Activated T-cell treated with anti-CD3 and anti-CD28 coated beads, Interleukin-2, amount 50 U/mL, for 4 hours (primary cell): ENCODE data around the gene HS2ST1. TPM values are rescaled to one million over a fixed set of nuclear protein-coding genes. Genes with fewer than 3 reads are reported as not detected.
"Not testable (repeated sequence)": the region's sequence is repeated elsewhere in the genome, so short reads cannot be mapped to it uniquely, and the experiment has no call there.

Experiments used
- ATAC-seq, 2 donors: fragments of 200-7000 bp; cut with Tn5 transposase; one replicate each; pipeline ENCODE4 v1.10.0; 2021
- DNase-seq: peaks from one replicate; pipeline ENCODE4 v3.0.0-alpha.2; 2020
- H3K27me3 Mint-ChIP-seq: one replicate; pipeline ENCODE4 v1.8.0; 2021; ENCODE audit warnings: low read depth, mixed read lengths
- H3K36me3 Mint-ChIP-seq: one replicate; pipeline ENCODE4 v1.8.0; 2022; ENCODE audit warnings: mixed read lengths; ENCODE audit not compliant: insufficient read depth
- H3K4me1 Mint-ChIP-seq: one replicate; pipeline ENCODE4 v1.8.0; 2021; ENCODE audit warnings: low read depth, mixed read lengths
- H3K4me3 Mint-ChIP-seq: one replicate; pipeline ENCODE4 v1.8.0; 2021; ENCODE audit warnings: mild to moderate bottlenecking, moderate library complexity, mixed read lengths
- H3K9me3 Mint-ChIP-seq: one replicate; pipeline ENCODE4 v1.8.0; 2021; ENCODE audit warnings: mixed read lengths
- total RNA-seq, 3 donors: library from RNA; stranded (reverse); gene quantifications; one replicate each; pipeline ENCODE4 v1.2.1, GENCODE V29; 2021

HS2ST1 gene
- total RNA-seq, 3 donors from 2014 or later: 15.0 to 18.0 (median 16.3) TPM

- no peak for ATAC-seq
- Mint-ChIP-seq H3K27me3 (no peaks in the 10 kb centered on the region), H3K36me3 (no peaks in the 10 kb centered on the region), H3K4me1 (peaks cover 4% of the 10 kb centered on the region), H3K9me3 (no peaks in the 10 kb centered on the region), H3K4me3 (no peak overlapping the region)
- DNase-seq: no peak
Measured at GRCh38 chr1:86970938-86971337, 56.5 kb downstream of the HS2ST1 start.

DNA sequence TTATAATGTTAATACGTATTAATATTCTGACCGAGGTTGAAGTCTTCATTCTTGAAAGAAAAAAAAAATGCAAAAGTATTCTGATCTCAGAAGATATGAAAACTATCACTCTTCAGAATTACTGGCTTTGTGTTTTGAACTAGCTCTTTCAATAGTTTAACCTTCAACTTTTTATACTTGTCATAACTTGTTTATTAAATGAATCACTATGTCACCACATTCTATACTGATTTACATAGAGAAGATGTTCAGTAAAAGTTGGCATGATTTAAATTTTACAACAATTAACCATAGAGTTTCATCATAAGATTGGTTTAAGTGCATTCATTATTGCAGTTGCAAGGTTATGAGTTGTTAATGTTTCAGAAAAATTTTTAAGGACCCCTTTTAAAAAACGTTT lies 57.3 kb downstream of the HS2ST1 start:
- H3K4me3 Mint-ChIP-seq: no peak overlapping the region
- no peak for DNase-seq
- no peaks in the 10 kb centered on the region for H3K36me3 Mint-ChIP-seq
- ATAC-seq: no peak
- no peaks in the 10 kb centered on the region for H3K27me3 Mint-ChIP-seq
- no peaks in the 10 kb centered on the region for H3K9me3 Mint-ChIP-seq
- H3K4me1 Mint-ChIP-seq: peaks cover 7% of the 10 kb centered on the region

DNA sequence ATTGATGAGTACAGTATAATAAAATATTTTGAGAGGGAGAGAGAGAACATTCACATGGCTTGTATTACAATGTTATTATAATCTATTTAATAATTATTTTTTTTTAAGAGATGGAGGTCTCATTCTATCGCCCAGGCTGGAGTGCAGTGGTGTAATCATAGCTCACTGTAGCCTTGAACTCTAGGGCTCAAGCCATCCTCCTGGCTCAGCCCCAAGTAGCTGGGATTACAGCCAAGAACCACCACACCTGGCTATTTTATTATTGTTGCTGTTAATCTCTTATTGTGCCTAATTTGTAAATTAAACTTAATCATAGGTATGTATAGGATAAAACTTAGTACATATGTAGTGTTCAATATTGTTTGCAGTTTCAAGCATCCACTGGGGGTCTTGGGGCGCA lies 57.8 kb downstream of the HS2ST1 start:
- H3K4me1 Mint-ChIP-seq: peaks cover 7% of the 10 kb centered on the region
- no peak overlapping the region for H3K4me3 Mint-ChIP-seq
- no peaks in the 10 kb centered on the region for H3K27me3 Mint-ChIP-seq
- no peak for ATAC-seq
- DNase-seq: no peak
- H3K9me3 Mint-ChIP-seq: no peaks in the 10 kb centered on the region
- H3K36me3 Mint-ChIP-seq: no peaks in the 10 kb centered on the region

DNA sequence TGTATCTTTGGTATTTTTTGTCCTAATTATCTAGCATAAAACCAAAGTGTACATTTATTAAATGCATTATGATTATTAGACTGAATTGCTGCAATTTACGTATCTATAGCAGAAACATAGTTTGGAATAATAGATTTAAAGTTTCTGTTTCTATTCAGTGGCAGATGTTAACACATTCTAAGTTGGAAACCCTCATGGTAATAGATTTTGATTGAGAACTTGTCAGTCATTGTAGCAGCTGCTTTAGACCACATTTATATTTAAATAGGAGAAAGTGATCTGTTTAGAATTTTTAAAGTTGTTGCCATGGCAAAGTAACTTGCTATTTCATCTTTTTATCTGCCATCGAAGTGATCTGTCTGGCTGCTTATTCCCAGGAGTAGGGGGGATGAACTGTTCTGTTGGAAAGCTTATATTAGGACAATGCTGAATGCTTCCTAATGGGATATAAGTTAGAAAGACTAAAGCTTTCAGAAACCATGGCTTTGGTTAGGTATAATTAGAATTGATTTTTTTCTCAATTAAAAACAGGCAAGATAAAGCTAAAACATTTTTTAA lies 61.6 kb downstream of the HS2ST1 start:
- DNase-seq: no peak
- H3K4me3 Mint-ChIP-seq: no peak overlapping the region
- no peaks in the 10 kb centered on the region for H3K9me3 Mint-ChIP-seq
- ATAC-seq: no peak
- H3K4me1 Mint-ChIP-seq: peaks cover 8% of the 10 kb centered on the region
- no peaks in the 10 kb centered on the region for H3K27me3 Mint-ChIP-seq
- H3K36me3 Mint-ChIP-seq: peaks cover 7% of the 10 kb centered on the region

DNA sequence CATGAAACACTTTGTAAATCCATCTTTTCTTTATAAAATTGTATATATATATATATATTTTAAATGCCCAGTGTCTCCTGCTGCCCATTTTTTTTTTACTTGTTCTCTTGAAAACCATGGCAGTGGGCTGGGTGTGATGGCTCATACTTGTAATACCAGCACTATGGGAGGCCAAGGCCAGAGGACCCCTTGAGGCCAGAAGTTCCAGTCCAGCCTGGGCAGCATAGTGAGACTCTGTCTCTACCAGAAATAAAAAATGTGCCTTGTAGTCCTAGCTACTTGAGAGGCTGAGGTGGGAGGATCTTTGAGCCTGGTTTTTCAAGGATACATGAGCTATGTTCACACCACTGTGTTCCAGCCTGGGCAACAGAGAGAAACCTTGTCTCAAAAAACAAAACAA lies 62.2 kb downstream of the HS2ST1 start:
- no peak overlapping the region for H3K4me3 Mint-ChIP-seq
- DNase-seq (no peak), ATAC-seq (no peak)
- H3K4me1 Mint-ChIP-seq: peaks cover 8% of the 10 kb centered on the region
- no peaks in the 10 kb centered on the region for H3K27me3 Mint-ChIP-seq
- peaks cover 7% of the 10 kb centered on the region for H3K36me3 Mint-ChIP-seq
- no peaks in the 10 kb centered on the region for H3K9me3 Mint-ChIP-seq

- ATAC-seq: no peak
- no peaks in the 10 kb centered on the region for H3K27me3 Mint-ChIP-seq
- peaks cover 1% of the 10 kb centered on the region for H3K4me1 Mint-ChIP-seq
- peaks cover 12% of the 10 kb centered on the region for H3K36me3 Mint-ChIP-seq
- no peak for DNase-seq
- H3K9me3 Mint-ChIP-seq: no peaks in the 10 kb centered on the region
- no peak overlapping the region for H3K4me3 Mint-ChIP-seq
Measured at GRCh38 chr1:86981482-86982213, 67.2 kb downstream of the HS2ST1 start.

DNA sequence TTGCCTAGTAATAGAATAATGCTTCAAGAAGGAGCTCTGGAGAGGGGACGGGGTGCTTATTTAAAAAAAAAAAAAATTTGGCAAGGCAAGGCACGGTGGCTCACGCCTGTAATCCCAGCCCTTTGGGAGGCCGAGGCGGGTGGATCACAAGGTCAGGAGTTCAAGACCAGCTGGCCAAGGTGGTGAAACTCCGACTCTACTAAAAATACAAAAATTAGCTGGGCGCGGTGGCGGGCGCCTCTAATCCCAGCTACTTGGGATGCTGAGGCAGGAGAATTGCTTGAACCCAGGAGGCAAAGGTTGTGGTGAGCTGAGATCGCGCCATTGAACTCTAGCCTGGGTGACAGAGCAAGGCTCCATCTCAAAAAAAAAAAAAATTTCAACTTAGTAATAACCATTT lies 69.2 kb downstream of the HS2ST1 start:
- H3K4me1 Mint-ChIP-seq, H3K27me3 Mint-ChIP-seq, DNase-seq, H3K4me3 Mint-ChIP-seq, H3K9me3 Mint-ChIP-seq, ATAC-seq: not testable (repeated sequence)
- H3K36me3 Mint-ChIP-seq: peaks cover 12% of the 10 kb centered on the region

GRCh38 chr1:86987446-86987845 lies 73.0 kb downstream of the HS2ST1 start:
- Mint-ChIP-seq H3K4me3 (no peak overlapping the region), H3K4me1 (no peaks in the 10 kb centered on the region), H3K27me3 (no peaks in the 10 kb centered on the region), H3K9me3 (no peaks in the 10 kb centered on the region), H3K36me3 (peaks cover 8% of the 10 kb centered on the region)
- DNase-seq (no peak), ATAC-seq (no peak)

DNA sequence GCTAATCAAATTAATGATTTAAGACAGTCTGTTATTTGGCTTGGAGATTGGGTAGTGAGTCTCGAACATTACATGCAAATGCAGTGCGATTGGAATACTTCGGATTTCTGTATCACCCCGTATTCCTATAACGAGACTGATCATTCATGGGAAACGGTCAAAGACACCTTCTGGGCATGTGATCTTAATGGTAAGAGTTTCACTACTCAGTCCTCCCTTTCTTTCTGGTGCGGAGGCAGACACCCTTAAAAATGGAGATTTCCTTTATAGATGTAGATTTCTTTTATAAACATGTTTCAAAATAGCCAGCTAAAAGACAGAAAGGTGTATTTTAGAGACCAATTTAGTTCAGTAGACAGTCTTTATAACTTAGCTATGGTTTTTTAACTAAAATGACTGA lies 74.4 kb downstream of the HS2ST1 start:
- ATAC-seq (no peak), DNase-seq (no peak)
- Mint-ChIP-seq H3K36me3 (peaks cover 4% of the 10 kb centered on the region), H3K4me3 (no peak overlapping the region), H3K27me3 (no peaks in the 10 kb centered on the region), H3K4me1 (no peaks in the 10 kb centered on the region), H3K9me3 (no peaks in the 10 kb centered on the region)

DNA sequence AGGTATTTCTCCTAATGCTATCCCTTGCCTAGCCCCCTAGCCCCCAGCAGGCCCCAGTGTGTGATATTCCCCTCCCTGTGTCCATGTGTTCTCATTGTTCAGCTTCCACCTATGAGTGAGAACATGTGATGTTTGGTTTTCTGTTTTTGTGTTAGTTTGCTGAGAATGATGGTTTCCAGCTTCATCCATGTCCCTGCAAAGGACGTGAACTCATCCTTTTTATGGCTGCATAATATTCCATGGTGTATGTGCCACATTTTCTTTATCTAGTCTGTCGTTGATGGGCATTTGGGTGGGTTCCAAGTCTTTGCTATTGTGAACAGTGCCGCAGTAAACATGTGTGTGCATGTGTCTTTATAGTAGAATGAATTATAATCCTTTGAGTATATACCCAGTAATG lies 75.3 kb downstream of the HS2ST1 start:
- H3K4me3 Mint-ChIP-seq, ATAC-seq, H3K9me3 Mint-ChIP-seq, DNase-seq, H3K36me3 Mint-ChIP-seq, H3K27me3 Mint-ChIP-seq, H3K4me1 Mint-ChIP-seq: not testable (repeated sequence)

DNA sequence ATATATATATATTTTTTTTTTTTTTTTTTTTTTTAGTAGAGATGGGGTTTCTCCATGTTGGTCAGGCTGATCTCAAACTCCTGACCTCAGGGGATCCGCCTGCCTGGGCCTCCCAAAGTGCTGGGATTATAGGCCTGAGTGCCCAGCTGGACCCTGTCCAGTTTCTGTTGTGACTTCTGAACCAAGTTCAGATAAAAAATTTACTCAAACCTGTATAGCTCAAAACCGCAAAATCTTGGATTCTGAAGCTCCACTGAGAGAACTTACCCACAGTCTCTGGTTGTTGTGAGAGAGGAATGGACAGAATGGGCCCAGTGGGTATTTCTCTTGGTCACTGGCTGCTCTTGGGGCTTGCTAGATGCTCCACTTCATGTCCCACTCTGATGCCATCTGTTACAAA lies 76.4 kb downstream of the HS2ST1 start:
- Mint-ChIP-seq H3K4me1 (no peaks in the 10 kb centered on the region), H3K9me3 (no peaks in the 10 kb centered on the region), H3K27me3 (no peaks in the 10 kb centered on the region), H3K36me3 (peaks cover 4% of the 10 kb centered on the region), H3K4me3 (no peak overlapping the region)
- no peak for ATAC-seq
- no peak for DNase-seq

- ATAC-seq (no peak), DNase-seq (no peak)
- Mint-ChIP-seq H3K9me3 (no peaks in the 10 kb centered on the region), H3K27me3 (no peaks in the 10 kb centered on the region), H3K36me3 (peaks cover 4% of the 10 kb centered on the region), H3K4me1 (no peaks in the 10 kb centered on the region), H3K4me3 (no peak overlapping the region)
Measured at GRCh38 chr1:86991549-86992186, 77.2 kb downstream of the HS2ST1 start.

DNA sequence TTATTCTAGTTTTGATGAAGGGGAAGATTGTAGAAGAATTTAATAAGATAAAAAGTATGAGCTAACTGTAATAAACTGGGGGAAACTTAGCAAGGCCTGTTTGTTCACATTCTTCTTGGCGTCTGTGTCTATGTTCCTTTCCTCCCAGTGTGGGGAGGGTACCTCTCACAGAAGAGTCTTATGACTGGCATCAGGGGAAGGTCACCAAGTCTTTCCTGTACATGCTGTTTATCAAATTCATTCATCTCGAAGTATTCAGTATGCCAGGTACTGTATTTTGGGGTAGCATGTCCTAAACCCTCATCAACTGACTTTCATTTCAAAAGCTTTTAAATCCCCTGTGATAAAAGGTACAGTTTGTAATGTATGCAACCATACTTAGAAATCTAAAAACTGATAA lies 78.4 kb downstream of the HS2ST1 start:
- Mint-ChIP-seq H3K4me3 (no peak overlapping the region), H3K4me1 (no peaks in the 10 kb centered on the region), H3K9me3 (no peaks in the 10 kb centered on the region), H3K36me3 (peaks cover 4% of the 10 kb centered on the region), H3K27me3 (no peaks in the 10 kb centered on the region)
- no peak for DNase-seq
- ATAC-seq: no peak

- H3K4me3 Mint-ChIP-seq: no peak overlapping the region
- DNase-seq (no peak), ATAC-seq (no peak)
- no peaks in the 10 kb centered on the region for H3K27me3 Mint-ChIP-seq
- H3K4me1 Mint-ChIP-seq: no peaks in the 10 kb centered on the region
- peaks cover 4% of the 10 kb centered on the region for H3K36me3 Mint-ChIP-seq
- no peaks in the 10 kb centered on the region for H3K9me3 Mint-ChIP-seq
Measured at GRCh38 chr1:86993269-86993985, 79.0 kb downstream of the HS2ST1 start.
